Skin epidermis (tissue), 12 donors: ENCODE results near the gene TUBGCP4.
A peak's percentile ranks its signal among the peaks of the same experiment; 100 is the strongest.

Source experiments
- H3K27ac ChIP-seq, 21 experiments: fragments of 200-600 bp; sonication (generic) in 11 of 21; one replicate each; pipeline ENCODE4 v1.5.0; 2020; ENCODE audit warnings: mild to moderate bottlenecking in 3 of 21, inconsistent platforms in 2 of 21, moderate library complexity in 2 of 21
- H3K4me3 ChIP-seq, 7 experiments: fragments of 200-600 bp; sonication (generic) in 2 of 7; one replicate each; pipeline ENCODE4 v1.5.0; 2020; ENCODE audit warnings: inconsistent platforms in 2 of 7, mild to moderate bottlenecking in 2 of 7, moderate library complexity in 1 of 7

TUBGCP4 gene, protein sequence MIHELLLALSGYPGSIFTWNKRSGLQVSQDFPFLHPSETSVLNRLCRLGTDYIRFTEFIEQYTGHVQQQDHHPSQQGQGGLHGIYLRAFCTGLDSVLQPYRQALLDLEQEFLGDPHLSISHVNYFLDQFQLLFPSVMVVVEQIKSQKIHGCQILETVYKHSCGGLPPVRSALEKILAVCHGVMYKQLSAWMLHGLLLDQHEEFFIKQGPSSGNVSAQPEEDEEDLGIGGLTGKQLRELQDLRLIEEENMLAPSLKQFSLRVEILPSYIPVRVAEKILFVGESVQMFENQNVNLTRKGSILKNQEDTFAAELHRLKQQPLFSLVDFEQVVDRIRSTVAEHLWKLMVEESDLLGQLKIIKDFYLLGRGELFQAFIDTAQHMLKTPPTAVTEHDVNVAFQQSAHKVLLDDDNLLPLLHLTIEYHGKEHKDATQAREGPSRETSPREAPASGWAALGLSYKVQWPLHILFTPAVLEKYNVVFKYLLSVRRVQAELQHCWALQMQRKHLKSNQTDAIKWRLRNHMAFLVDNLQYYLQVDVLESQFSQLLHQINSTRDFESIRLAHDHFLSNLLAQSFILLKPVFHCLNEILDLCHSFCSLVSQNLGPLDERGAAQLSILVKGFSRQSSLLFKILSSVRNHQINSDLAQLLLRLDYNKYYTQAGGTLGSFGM

GRCh38 chr15:43370975-43371974 lies at the start of gene TUBGCP4, which contains the start of gene ZSCAN29:
Gene TUBGCP4 (plus strand): TSS chr15:43371101. CDS start chr15:43371355, 254 bp downstream.
Gene ZSCAN29 (minus strand): TSS chr15:43371043. CDS start chr15:43369913, 1,130 bp downstream.
- Histone ChIP-seq H3K27ac (peak within 1 kb of the TSS; percentile 40 to 90 (median 81)), H3K4me3 (peak within 1 kb of the TSS; percentile 60 to 77 (median 70))

DNA sequence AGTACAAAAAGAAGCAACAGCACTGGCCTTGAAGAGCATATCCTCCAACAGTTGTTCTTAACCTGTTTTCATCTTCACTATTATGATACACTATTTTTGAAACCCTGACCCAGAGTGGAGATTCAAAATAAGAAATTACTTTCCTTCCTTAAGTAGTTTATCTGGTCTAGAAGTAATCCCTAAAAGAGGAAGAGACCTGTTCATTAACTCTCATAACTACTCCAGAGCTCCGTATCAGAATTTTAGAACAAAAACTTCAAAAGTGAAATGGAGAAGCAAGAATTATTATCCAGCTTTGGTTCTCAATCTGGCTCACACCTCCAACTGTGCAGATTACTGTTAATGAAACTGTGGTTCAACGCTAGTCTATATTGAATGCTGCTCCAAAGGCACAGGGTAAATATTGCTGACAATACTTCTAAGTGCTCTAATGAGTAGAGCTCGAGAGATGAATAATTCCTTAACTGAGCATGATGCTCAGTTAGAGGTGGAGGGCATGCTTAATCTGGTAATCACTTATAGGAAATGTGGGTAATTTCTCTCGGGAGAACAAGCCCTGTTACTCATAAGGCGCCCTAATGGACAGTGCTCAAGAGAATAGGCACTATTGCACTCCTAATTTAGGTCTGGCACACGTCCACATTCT lies 45.7 kb upstream of the TUBGCP4 start:
- H3K4me3 ChIP-seq = no peak overlapping the region
- no peak overlapping the region for H3K27ac ChIP-seq

GRCh38 chr15:43329217-43329959 lies 41.5 kb upstream of the TUBGCP4 start:
- H3K27ac ChIP-seq = peak overlapping the region in 20 of 21 experiments; percentile 79 to 95 (median 90)
- H3K4me3 ChIP-seq = peak overlapping the region; percentile 55 to 90 (median 68)

GRCh38 chr15:43329960-43330779 lies 40.7 kb upstream of the TUBGCP4 start, which contains the start of gene LCMT2:
Gene LCMT2 (minus strand): TSS chr15:43330573. CDS start chr15:43330489, 84 bp downstream.
- H3K4me3 ChIP-seq = peak within 1 kb of the TSS; percentile 55 to 90 (median 68)

DNA sequence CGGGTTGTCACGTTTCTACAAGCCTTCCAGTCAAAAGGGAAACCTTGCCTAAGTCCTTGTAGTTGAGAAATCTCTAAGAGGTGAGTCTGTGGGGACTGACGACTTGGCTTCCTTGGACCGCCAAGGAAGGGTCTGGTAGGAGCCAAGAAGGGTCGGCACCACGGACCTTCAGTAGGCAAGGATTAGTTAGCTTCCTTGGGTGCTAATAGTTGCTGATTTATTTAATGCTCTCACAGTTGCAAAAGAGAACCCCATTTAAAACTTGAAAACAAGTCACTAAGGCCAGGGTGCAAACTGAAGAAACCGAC lies 40.2 kb upstream of the TUBGCP4 start:
- Histone ChIP-seq H3K4me3 (peak overlapping the region; percentile 55 to 90 (median 68)), H3K27ac (peak overlapping the region; percentile 71 to 95 (median 90))

More at GRCh38 chr15:43329960-43330779, 40.7 kb upstream of the TUBGCP4 start, which contains the start of gene LCMT2:
- peak within 1 kb of the TSS; percentile 71 to 95 (median 90) for H3K27ac ChIP-seq

DNA sequence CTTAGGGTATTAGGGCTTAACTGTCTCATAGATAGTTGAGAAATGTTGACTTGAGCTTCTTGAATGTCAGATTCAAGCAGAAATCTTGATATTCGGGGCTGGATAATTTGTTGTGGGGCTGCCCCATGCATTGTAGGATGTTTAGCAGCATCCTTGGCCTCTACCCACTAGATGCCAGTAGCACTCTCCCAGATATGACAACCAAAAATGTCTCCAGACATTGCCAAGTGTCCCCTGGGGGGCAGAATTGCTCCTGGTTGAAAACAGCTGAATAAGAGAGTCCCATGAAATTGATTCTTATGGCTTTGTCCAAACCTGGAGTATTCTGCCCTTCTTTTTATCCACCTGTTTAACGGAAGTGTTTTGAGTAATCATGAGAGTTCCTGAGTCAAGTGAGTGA lies 24.6 kb upstream of the TUBGCP4 start:
- H3K27ac ChIP-seq = no peak overlapping the region
- H3K4me3 ChIP-seq = no peak overlapping the region

GRCh38 chr15:43347114-43347513 lies 23.8 kb upstream of the TUBGCP4 start:
- Histone ChIP-seq H3K27ac (no peak overlapping the region), H3K4me3 (no peak overlapping the region)

GRCh38 chr15:43352693-43353382 lies 18.1 kb upstream of the TUBGCP4 start:
- Histone ChIP-seq H3K27ac (no peak overlapping the region), H3K4me3 (no peak overlapping the region)

GRCh38 chr15:43360821-43361220 lies 10.1 kb upstream of the TUBGCP4 start:
- Histone ChIP-seq H3K4me3 (no peak overlapping the region), H3K27ac (no peak overlapping the region)

DNA sequence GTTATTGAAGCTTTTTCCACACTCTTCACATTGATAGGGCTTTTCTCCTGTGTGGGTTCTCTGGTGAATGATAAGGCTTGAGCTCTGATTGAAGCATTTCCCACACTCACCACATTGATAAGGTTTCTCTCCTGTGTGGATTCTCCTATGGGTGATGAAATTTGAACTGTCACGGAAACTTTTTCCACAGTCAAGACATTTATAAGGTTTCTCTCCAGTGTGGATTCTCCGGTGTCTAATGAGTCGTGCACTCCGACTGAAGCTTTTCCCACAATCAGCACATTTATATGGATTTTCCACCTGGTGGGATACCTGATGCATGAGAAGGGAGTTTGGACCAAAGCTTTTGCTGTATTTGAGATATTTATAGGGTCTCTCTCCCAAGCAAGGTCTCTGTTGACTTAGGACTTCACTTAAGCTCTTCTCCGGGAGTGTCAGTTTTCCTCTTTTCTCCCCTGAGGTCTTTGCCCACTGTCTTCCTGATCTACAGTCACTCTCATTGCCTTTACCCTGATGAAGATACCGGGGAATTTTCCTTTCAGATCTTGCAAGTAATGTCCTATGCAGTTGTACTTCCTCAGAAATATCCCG lies 9.5 kb upstream of the TUBGCP4 start:
- no peak overlapping the region for H3K4me3 ChIP-seq
- no peak overlapping the region for H3K27ac ChIP-seq

GRCh38 chr15:43370310-43370974 lies 459 bp upstream of the TUBGCP4 start:
- peak overlapping the region; percentile 40 to 90 (median 81) for H3K27ac ChIP-seq
- peak overlapping the region; percentile 60 to 77 (median 70) for H3K4me3 ChIP-seq

- H3K27ac ChIP-seq = no peak overlapping the region
- H3K4me3 ChIP-seq = no peak overlapping the region
These were observed 5.3 kb downstream of the TUBGCP4 start for GRCh38 chr15:43376017-43376705.

GRCh38 chr15:43378601-43379000 lies 7.7 kb downstream of the TUBGCP4 start:
- H3K27ac ChIP-seq = no peak overlapping the region
- H3K4me3 ChIP-seq = no peak overlapping the region

GRCh38 chr15:43382310-43382709 lies 11.4 kb downstream of the TUBGCP4 start:
- Histone ChIP-seq H3K27ac (no peak overlapping the region), H3K4me3 (no peak overlapping the region)

- H3K4me3 ChIP-seq = no peak overlapping the region
- H3K27ac ChIP-seq = no peak overlapping the region
These were observed 12.2 kb downstream of the TUBGCP4 start for GRCh38 chr15:43383070-43383469.

DNA sequence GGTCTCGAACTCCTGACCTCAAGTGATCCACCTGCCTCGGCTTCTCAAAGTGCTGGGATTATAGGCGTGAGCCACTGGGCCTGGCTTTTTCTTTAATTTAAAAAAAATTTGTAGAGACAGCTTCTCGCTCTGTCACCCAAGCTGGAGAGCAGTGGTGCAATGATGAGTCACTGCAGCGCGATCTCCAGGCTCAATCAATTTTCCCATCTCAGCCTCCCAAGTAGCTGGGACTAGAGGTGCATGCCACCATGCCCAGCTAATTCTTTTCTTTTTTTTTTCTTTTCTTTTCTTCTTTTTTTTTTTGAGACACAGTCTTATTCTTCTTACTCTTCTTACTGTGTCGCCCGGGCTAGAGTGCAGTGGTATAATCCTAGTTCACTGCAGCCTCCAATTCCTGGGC lies 19.8 kb downstream of the TUBGCP4 start:
- Histone ChIP-seq H3K4me3 (no peak overlapping the region), H3K27ac (no peak overlapping the region)
